Measurements from ENCODE around the gene TOGARAM2.

TOGARAM2 gene

DNA sequence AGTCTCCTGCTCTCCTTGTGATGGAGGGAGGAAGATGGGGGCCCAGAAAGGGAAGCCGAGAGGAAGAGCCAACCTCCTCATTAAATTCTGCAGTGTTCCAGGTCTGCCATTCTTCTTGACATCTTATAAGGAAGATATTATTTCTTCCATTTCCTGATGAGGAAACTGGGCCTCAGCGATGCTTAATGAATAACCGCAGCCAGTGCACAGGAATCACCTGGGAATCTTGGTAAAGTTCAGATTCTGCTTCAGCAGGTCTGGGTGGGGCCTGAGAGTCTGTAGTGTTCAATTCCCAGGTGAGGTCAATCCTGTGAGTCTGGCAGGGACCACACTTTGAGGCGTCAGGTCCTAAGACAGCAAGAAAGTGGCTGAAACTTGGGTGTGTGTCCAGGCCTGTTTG, 75.9 kb downstream of the TOGARAM2 start:
- no peak for DNase-seq

DNA sequence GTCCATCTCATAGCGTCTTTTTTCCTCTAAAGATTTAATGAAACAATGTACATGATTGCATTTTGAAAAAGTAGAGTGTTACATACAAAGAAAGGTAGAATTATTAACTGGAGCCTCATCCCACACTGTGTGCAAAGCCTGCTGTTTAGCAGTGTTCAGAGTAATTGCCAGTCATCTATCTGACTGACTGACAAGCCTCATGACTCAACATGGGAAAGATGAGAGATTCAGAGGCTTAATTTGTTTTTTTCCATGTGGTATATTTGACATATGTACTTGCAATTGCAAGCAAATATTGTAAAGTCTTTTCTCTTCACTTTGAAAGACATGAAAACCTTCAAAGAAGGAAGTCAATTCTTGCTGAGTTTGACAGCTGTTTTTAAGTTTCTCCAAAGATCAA, 78.5 kb downstream of the TOGARAM2 start:
- no peak for DNase-seq

DNA sequence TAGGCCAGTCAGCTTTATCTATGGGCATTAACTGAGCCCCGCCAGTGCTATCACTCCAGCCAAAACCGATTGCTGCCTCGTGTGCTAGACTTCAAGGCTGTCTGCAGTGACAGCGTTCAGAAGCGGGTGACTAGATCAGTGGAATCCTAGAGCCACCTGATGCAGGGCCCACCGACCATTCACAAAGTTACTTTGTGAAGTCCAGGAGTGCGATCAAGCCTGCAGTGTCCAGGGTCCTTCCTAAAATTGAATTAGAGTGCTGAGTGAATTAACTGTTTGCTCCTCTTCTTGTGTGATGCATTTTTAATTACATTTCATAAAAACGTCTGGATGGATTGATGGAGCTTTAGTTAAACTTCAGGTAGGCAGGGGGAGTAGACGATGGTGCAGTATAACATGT, 79.3 kb downstream of the TOGARAM2 start:
- no peak for DNase-seq

DNA sequence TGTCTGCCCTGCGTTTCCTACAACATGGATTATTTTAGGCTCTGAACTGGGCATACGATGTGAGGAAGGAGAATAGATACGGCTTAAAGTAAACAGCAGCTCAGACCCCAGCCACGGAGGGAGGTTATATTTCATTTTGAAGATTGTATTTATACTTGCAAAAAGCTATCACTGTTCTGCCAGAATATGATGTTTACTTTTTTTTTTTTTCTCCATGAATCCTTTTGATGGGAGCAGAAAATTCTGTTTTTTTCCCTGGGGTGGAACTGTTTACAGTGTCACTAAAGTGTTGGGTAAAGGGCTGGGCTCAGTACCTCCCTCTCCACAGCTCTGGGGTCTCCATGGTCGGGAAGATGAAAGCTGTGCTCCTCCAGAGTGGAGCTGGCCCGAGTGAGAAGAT, 80.1 kb downstream of the TOGARAM2 start:
- no peak for DNase-seq

DNA sequence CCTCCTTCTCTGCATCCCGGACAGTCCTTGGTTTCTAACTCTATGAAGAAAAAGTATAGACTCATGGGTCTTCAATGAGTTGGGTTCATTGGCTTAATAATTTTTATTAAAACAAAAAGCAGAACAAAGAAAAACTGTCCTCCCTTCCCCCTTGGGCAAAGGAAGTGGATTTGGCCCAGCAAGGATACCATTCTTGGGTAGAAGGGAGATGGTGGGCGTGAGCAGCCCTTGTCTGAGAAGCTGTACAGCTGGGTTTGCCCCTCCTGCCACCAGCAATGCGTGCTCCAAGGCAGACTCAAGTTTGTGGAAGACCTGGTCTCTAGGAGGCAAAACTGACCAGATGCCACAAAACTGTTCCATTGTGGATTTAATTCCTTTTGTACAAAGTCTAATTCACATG, 80.5 kb downstream of the TOGARAM2 start:
- DNase-seq: no peak

DNA sequence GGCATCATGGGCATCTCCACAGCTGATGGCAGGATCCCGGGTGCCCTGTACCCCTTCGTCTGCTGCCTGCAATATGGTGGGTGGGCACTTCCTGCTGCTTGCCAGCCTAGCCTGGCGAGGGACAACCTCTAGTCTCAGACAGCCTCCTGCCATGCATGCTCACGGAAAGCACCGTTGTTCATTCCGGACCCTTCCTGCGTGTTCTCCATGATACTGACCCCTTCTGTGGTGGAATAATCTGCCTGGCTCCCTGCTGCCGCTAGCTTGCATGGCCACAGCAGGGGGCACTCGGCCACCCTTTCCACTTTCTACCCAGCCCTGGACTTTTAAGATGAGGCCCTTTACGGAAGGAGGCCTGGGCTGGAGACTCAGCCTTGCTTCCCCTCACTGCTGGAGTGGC, 81.3 kb downstream of the TOGARAM2 start:
- DNase-seq: no peak

DNA sequence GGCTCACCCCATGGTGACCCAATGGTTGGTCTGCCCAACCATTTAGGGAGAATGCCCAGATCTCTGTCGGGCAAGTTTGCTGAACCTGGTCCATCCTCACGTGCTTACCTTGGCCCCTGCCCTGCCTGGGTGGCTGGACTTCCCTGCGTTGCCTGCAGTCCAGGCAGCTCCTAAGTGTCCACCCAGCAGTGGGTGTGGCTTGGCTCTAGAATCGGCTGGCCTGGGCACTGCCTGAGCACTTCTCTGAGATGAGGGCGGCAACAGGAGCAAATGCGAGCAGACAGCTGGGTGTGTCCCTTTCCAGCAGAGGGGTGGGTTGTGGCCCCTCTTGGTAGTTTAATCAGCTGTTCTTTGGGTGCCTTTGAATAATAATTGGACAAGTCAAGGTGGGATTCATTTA, 82.0 kb downstream of the TOGARAM2 start:
- DNase-seq: no peak

DNA sequence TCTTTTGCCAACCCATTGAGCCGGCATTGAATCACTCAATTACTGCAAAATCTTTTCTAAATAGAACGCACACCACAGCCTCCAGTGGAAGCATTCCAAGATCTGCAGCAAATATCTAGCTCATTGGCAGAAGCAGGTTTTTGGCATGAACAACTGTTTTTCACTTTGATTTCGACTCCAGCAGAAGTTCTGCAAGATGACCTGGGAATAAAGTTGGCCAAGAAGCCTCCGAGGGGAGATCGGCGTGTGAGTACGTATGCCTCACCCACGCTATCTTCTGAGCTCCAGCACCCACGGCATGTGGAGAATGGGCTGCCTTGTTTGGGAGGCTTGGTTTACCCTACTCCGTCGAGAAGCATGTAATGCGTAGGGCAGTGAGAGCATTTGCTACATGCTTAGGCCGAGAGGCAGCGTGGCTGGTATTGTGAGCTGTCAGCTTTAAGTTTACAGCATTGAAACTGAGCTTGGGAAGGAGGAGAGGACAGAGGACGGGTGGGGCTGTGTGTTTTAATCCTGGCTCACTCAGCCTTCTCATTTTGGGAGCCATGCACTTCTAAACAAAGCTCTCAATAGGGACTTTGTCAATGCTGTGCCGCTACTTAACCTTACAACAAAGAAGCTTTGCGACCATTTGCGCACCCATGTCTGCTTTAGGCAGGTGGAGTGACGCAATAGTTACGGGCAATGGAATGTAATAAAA, 82.7 kb downstream of the TOGARAM2 start:
- DNase-seq: no peak

DNA sequence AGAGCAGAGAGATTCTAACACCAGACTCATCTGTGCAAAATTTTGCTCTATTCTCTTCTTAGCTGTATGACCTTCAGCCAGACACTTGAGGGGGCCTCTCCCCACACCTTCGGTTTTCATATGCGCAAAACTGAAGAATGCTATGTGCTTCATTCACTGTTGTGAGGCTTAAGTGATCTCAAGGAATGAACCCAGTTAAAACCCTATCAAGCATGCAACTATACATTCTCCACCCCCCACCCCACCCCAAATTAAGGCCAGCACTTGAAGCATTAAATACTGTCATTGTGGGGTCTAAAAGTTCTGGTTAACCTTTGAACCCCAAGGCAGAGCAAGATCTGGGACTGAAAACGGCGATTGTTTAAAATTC, 83.2 kb downstream of the TOGARAM2 start:
- no peak for DNase-seq

DNA sequence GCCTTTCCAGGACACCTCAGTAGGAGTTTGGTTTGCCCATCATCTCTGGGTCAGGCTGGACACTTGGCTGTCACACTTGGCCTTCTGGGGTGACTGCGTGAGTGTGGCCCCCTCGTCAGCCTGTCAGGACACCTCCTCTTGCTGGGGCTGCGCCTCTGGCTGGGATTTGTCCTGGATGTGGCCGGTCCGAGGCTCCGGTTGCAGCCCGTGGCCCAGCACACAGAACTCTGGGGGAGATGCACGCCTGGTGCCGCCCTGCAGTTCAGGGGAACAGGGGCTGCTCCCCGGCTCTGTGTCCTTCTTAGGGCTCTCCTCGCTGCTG, 83.6 kb downstream of the TOGARAM2 start:
- no peak for DNase-seq

DNA sequence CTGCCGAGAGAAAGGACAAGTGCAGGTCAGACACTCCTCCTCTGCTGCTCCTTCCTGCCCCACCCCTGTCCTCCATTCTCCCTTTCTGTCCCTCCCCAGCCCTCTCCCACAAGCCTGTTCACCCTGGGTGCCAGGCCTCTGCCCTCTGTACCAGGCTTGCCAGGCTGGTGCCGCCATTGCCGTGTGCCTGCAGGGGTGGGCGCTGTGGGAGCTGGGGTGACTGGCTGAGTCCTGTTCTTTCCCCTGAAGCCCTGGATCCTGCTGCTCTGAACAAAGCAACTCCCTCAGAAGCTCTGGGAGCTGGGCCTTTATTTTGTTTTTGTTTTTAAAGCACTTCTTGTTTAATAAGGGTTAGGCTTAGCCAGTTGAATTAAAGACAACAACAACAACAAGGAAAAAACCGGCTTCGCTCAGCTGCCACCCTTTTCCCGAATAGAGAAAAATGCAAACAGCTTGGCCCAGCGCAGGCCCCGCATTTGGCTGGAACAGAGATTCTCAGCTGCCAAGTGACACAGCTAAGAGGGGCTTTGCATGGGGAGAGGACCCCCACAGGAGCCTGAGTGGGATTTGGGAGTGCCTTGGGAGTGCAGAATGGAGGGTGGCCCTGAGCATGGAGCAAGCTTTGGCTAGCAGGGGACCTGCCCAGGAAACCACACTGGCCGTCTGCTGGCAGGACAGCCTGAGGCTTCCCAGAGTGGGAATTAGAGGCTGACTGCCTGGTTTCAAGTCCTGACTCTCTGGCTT, 84.1 kb downstream of the TOGARAM2 start:
- no peak for DNase-seq

DNA sequence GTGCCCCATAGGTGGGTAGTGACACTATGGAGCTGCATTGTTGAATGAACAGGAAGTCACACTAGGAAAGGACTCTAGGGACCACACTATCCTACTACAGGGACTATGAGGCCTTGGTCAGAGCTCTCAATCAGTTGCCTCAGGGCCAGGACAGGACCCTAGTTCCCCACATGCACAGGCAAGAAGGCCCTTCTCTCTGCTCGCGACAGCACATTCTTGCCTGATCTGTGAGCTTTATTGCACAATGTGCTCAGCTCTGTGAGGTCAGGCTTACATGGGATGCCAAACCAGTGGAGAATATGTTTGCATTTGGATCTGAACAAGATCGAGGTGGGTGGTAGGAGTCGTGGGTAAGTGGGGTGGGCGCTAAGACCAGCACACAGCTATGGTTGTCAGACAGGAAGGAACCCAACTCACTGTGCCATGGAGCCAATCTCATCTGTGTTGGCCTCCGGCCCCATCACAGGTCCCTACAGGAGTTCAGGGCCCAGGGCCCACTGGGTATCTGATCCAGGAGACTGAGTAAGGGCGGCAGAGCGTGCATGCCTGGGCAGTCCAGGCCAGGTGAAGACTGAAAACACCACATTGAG, 85.3 kb downstream of the TOGARAM2 start:
- no peak for DNase-seq

DNA sequence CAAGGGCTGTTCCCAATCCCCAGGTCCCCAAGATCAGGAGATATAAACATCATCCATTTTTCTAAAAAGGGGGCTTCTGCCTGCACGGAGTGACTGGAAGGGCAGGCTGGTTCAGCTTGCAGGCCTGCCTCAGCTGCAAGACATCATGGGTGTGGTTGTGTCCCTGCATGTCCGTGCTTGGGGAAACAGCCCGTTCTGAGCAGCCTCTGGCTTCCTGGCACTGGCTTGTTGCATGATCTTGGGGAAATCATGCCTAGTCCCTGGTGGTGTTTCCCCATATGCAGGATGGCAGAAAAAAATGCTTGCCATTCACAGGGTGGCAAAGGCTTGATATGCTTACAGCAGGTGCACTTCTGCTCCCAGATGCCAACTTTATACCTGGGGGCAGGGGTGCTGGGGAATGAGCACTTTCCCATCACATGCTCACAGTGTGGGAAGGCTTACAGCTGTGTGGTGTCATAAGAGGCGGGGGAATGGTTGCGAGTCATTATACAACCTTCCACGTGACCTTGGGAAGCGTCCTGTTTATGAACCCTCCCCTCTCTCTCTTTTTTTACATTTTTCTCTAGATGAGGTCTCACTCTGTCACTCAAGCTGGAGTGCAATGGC, 86.0 kb downstream of the TOGARAM2 start:
- DNase-seq: no peak

DNA sequence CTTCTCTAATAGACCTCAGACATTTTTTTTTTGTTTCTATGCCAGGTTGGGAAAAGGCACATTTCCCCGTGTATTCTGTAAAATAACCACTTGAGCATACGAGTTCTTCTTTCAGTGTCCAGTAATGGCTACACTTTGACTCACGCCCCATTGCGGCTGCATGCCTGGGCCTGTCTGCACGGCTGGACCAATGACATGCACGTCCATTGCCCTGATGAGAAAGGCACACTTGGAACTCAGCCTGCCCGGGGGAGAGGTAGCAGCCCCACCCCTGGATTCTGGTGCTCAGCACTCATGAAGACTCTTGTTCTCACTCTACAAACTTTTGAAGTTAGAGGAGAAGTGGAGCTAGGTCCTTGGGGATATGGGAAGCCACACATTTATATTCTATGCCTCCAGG, 87.4 kb downstream of the TOGARAM2 start:
- no peak for DNase-seq

DNA sequence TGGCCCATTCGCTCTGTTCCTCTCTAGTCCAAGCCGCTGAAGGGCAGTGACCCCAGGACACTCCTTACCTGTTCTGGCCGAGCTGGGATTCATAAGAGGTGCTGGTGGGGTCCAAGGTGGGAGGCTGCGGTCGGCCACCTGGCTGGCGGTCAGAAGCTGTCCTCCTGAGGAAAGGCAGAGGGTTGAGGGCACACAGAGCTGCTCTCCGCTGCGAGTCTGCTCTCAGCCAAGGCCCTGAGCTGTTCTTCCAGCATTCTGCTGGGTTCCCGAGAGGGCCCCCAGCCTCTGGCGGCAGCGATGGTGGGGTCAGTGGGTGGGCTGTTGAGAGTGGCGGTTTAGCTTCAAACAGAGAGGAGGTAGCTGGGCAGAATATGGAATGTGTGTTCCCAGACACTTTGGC, 89.4 kb downstream of the TOGARAM2 start:
- no peak for DNase-seq

DNA sequence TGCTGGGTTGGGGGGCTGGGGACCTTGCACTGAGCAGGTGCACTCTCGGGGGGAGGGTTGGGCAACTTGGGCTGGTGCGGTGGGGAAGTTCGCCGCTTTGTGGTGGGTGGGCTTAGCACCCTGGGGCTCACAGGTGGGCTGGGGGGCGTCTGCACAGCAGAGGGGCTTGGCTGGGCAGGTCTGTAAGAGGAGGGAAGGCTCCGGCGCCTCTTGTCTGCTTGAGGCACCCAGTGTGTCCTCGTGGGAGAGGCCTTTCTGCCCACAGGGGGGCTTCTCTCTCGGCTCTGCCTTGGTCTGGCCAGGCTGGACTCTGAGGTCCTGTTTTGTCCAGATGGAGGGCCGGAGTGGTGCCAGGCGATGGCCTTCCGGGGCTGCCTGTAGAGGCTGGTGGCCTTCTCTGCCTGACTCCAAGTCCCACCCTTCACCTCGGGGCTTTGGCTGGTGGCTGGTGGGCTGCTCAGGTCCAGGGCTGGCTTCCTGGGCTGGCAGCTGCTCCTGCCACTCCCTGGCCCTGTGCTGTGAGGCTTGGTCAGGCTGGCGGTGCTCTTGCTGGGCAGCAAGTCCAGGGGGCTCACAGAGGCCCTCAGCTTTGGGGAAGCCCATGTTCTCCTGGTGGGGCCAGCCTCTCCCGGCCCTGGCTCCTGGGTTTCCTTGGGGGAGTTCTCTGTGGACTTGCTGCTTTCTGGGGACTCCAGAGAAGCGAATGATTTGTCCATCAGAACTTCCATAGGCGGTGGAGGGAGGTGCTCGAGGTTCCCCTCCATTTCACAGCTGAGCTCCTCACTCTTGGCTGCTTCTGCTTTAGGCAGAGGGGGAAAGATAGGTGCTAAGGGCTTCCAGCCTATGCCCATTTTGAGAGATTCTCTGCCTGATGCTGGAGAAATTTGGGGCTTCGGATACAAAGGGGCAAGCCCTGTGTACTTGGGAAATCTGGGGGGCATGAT, 90.2 kb downstream of the TOGARAM2 start:
- no peak for DNase-seq

DNA sequence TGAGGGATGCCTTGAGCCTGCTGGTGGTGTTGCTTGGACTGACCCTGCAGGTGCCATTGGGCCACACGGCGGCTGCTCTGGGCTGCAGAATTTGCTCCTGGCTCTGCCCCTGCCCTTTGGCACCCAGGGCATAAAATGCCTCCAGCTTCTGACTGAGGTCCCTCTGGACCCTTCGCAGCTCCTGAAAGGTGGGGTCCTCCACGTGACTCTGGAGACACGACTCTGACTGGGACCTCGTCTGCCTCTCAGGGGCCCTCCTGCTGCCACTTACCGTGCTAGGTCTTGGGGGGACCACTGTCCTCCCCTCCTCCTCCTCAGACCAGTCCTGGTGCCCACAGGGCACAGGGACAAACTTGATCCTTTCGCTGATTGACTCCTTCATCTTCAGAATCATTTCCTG, 91.2 kb downstream of the TOGARAM2 start:
- DNase-seq: no peak

DNA sequence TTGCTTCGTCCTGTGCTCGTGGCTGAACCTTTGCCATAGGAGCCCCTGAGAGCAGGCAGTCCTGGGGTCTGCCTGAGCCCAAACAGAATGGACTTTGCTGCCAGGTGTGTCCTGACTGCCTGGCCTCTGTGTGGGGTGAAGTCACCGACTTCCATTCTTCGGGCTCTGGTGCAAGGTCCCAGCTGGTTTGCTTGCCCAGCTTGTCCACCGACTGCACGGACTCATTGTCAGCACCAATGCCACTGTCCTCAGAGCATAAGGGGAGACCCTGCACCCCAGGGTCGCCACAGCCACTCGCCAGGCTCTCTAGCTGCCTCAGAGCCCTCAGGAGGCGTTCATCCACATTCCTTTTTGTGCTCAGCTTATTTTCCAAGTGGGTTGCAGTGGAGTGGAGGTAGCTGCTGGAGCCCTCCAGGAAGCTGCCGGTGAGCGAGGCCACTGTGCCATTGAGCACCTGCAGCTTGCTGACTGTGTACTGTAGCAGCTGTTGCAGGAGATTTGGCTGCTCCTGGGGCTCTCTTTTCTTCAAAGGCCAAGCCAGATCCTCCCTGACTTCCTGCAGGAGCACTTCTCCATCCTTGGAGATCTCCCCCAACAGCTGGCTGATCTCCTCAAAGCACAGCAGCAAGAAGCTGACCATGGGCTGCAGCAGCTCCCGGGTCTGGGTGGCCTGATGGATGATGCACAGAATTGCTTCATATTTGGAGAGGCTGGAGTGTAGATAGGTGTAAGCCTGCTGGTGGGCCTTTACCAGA, 92.0 kb downstream of the TOGARAM2 start:
- no peak for DNase-seq

DNA sequence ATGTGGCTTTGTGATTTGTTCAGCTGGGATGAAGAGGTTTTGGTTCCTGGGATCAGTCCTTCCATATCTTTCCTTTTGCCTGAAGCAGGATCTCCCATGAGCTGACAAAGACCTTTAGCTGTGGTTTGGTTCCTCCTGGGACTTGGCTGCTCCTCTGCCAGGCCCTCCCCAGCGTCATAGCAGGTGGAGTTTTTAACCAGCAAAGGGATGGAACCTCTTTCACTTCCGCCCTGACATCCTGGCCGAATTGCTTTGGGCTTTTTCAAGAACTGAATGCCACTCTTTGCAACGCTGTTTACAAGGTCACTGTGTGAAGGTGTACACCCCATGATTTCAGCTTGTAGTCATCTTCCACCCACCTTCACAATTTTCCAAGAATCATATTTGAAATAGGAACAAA, 92.8 kb downstream of the TOGARAM2 start:
- no peak for DNase-seq

DNA sequence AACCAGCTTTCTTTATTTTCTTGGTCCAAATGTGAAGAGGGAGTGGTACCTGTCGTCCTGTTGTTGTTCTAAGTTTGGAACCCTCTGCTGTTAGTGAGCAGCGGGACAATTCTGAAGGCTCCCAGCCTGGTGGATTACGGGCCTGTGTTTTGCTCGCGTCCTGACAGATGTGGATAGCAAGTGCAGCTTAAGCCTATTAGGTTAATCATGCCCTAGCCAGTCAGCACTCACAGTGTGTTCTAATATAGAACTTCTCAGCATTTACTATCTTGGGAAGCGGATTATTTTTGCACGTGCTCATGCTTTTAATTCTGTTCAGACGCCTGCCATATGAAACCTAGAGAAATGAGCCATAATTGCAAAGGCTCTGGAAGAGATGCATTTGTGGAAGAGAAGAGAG, 93.3 kb downstream of the TOGARAM2 start, which contains the start of gene PCARE:
Gene PCARE, minus strand, starts transcription at position 113 of the 400 bp plus-strand sequence. CDS start 262 bp downstream, outside the sequence.
- no peak for DNase-seq

DNA sequence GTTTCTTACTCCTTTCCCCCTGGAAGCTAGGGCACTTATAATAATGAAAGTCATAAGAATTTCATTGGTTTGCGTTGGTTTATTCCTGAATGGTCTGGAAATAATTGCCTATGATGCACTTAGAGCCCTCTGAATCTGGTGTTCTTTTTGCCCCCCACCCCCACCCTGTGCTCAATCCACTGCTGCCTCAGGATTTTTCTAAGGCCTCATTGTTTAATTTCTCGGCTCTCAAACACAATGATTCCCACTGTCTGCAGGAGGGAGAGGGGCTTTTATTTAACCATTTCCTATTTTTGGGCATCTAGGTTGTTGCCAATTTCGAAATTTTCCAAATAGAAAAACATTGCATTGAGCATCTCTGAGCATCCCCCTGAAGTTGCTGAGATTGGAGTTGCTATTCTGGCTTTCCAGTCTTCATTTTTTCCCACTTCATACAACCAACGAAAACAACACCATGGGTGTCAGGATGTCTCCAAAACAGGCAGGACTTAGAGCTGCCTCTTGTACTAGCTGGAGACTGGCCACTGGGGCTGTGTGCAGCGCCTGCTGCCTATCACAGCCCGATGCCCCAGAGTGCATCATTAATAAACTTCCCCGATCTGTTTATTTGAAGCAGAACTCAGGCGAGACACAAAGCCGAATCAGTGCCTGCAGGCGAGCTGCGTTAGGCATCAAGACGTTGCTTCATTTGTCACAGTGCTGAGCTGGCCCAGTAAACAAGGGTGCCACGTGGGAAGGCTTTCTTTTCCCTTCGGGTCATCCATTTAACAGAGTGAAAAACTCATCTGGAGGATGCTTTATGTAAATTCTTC, 95.0 kb downstream of the TOGARAM2 start:
- DNase-seq: no peak
